Lower lobe of right lung (tissue), 2 donors: Measurements from ENCODE around the gene UBN2. TPM values are rescaled to one million over a fixed set of nuclear protein-coding genes. Genes with fewer than 3 reads are reported as not detected.
"Not testable (repeated sequence)": the region's sequence is repeated elsewhere in the genome, so short reads cannot be mapped to it uniquely, and the experiment has no call there.

Experiments used
- ATAC-seq, 2 donors: fragments of 200-7000 bp; cut with Tn5 transposase; one replicate each; pipeline ENCODE4 v1.9.1; 2020 to 2022; ENCODE audit warnings: mild to moderate bottlenecking in 2 of 2, moderate library complexity in 2 of 2
- DNase-seq: peaks from one replicate; pipeline ENCODE4 v3.0.0-alpha.2; 2020
- H3K27ac ChIP-seq: fragments of 200-600 bp; one replicate; pipeline ENCODE4 v1.8.0; 2022
- H3K27me3 ChIP-seq: fragments of 200-600 bp; one replicate; pipeline ENCODE4 v1.8.0; 2022; ENCODE audit warnings: low read depth
- H3K36me3 ChIP-seq: fragments of 200-600 bp; one replicate; pipeline ENCODE4 v1.8.0; 2022; ENCODE audit warnings: mild to moderate bottlenecking
- H3K4me1 ChIP-seq: fragments of 200-600 bp; one replicate; pipeline ENCODE4 v1.8.0; 2022
- H3K4me3 ChIP-seq: fragments of 200-600 bp; one replicate; pipeline ENCODE4 v1.8.0; 2022; ENCODE audit warnings: mild to moderate bottlenecking
- H3K9me3 ChIP-seq: fragments of 200-600 bp; one replicate; pipeline ENCODE4 v1.8.0; 2022
- intact Hi-C: fragments of 100-400 bp; cut with DNase I; formaldehyde crosslinking; loops from one replicate; pipeline ENCODE4 v1.11.0; 2022
- total RNA-seq: library from RNA; stranded (reverse); fragmentation: NEBNext Ultra II Directional; extraction: Animal tissue kit (Norgen Biotek cat#: 25700); gene quantifications from one replicate; pipeline ENCODE4 v1.2.1, GENCODE V29; 2021
- TF ChIP-seq, protein P1 (sequence below): fragments of 200-600 bp; IDR thresholded peaks from one replicate; pipeline ENCODE4 v1.8.0; 2022; ENCODE audit warnings: antibody characterized with exemption, mild to moderate bottlenecking
- donor health status: DM: no; HTN: yes; CAD: no; lungs with severe emphysema.

UBN2 gene
- total RNA-seq, 1 donor from 2014 or later: 23.4 TPM

DNA sequence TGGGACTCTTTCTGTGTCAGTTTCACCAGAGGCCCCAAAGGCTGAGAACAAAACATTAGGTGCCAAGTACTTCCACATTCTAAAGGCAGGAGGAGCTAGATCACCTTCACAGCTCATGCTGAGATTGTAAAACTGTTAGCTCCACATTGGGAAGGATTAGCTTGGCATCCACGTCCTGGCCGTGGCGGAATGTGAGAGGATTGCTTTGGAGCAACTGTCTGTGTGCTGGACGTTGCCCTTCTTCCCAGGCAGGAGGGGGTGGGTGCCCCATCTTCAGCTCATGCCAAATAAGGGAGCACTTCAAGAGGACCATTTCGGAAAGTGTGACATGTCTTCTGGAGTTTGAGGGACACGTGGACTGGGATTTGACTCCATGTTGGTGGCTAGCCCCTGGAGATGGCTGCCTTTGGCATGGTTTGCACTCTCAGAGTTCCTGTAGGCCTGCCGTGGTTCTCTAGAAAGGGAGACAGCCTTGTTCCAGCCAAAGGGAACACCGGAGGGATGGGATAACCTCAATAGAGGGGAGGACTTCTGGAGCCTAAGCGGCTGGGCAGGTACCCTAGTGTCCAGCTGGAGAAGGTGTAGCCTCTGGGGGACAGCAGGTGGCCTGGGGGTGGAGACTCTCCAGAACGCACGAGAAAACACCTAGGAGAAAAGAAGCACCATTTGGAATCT lies 90.2 kb downstream of the UBN2 start:
- DNase-seq (no peak), ATAC-seq (no peak)
- Histone ChIP-seq H3K4me1 (no peaks in the 10 kb centered on the region), H3K4me3 (no peak overlapping the region), H3K9me3 (no peaks in the 10 kb centered on the region), H3K27me3 (no peaks in the 10 kb centered on the region), H3K36me3 (no peaks in the 10 kb centered on the region), H3K27ac (no peak overlapping the region)
- TF ChIP-seq, protein P1, sequence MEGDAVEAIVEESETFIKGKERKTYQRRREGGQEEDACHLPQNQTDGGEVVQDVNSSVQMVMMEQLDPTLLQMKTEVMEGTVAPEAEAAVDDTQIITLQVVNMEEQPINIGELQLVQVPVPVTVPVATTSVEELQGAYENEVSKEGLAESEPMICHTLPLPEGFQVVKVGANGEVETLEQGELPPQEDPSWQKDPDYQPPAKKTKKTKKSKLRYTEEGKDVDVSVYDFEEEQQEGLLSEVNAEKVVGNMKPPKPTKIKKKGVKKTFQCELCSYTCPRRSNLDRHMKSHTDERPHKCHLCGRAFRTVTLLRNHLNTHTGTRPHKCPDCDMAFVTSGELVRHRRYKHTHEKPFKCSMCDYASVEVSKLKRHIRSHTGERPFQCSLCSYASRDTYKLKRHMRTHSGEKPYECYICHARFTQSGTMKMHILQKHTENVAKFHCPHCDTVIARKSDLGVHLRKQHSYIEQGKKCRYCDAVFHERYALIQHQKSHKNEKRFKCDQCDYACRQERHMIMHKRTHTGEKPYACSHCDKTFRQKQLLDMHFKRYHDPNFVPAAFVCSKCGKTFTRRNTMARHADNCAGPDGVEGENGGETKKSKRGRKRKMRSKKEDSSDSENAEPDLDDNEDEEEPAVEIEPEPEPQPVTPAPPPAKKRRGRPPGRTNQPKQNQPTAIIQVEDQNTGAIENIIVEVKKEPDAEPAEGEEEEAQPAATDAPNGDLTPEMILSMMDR: no peak
- intact Hi-C loops: no loop called here

DNA sequence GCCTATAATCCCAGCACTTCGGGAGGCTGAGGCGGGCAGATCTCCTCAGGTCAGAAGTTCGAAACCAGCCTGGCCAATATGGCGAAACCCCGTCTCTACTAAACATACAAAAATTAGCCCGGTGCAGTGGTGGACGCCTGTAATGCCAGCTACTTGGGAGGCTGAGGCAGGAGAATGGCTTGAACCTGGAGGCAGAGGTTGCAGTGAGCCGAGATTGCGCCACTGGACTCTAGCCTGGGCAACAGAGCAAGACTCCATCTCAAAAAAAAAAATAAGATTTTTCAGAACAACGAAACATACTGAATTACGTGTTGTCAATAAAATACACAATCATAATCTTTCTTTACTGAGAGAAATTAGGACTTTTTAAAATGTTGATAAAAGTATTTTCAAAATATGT lies 93.7 kb downstream of the UBN2 start:
- H3K27me3 ChIP-seq, intact Hi-C loops, H3K9me3 ChIP-seq, ATAC-seq, H3K36me3 ChIP-seq, DNase-seq, H3K4me1 ChIP-seq, H3K4me3 ChIP-seq, H3K27ac ChIP-seq: not testable (repeated sequence)

DNA sequence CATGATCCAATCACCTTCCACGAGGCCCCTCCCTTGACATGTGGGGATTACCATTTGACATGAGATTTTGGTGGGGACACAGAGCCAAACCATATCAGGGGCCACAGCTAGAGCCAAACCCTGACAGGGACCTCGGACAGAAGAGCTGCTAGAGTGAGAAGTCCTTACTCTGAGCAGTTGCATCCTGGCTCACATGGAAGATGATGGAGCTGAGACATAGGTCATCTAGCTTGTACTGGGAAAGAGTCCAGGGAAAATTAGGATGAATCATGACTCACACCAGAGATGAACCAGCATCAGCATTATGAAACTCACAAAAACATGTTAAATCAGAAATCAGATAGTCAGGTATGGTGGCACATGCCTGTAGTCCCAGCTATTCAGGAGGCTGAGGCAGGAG lies 97.3 kb downstream of the UBN2 start:
- H3K4me1 ChIP-seq: no peaks in the 10 kb centered on the region
- ATAC-seq (no peak), DNase-seq (no peak)
- TF ChIP-seq, protein P1: no peak
- no peak overlapping the region for H3K27ac ChIP-seq
- H3K4me3 ChIP-seq: no peak overlapping the region
- no peaks in the 10 kb centered on the region for H3K9me3 ChIP-seq
- intact Hi-C loops: no loop called here
- no peaks in the 10 kb centered on the region for H3K36me3 ChIP-seq
- H3K27me3 ChIP-seq: no peaks in the 10 kb centered on the region

DNA sequence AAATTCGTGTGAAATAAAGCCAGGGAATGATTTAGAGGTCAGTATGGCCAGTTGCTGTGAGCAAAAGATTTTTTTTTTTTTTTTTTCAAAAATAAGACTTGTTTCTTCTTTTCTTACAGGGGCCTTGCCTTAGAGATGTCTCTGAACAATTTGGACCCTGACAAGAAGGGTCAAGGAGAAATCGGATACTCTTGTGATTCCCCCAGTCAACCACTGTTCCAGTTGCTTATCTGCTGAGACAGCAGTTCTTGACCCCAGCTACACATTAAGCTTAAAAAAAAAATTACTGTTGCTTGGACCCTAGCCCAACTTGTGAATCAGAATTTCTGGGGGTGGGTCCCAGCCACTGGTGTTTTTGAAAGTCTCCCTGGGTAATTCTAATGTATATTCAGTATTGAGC lies 98.1 kb downstream of the UBN2 start:
- Histone ChIP-seq H3K27me3 (no peaks in the 10 kb centered on the region), H3K36me3 (no peaks in the 10 kb centered on the region), H3K4me1 (no peaks in the 10 kb centered on the region), H3K27ac (no peak overlapping the region), H3K4me3 (no peak overlapping the region), H3K9me3 (no peaks in the 10 kb centered on the region)
- no peak for DNase-seq
- ATAC-seq: no peak
- intact Hi-C loops: no loop called here
- TF ChIP-seq, protein P1: no peak

DNA sequence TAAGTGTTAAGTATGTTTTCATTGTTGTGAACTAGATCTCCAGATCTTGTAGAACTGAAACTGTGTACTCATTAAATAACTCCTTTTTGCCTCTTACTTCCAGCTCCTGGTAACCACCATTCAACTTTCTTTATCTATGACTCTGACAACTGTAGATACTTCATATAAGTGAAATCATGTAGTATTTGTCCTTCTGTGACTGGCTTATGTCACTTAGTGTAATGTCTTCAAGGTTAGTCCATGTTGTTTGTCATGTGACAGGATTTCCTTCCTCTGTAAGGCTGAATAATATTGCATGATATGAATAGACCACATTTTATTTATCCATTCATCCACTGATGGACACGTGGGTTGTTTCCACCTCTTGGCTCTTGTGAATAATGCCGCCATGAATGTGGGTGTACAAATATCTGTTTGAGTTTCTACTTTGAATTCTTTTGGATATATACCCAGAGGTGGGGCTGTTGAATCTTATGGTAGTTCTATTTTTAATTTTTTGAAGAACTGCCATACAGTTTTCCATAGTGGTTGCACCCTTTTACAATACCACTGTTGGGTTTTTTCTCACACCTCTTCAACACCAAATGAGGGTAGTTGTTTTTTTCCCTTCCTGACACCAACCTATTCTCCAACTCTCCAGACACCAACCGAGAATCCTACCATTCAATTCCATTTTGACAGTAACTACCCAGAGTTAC lies 99.4 kb downstream of the UBN2 start:
- Histone ChIP-seq H3K36me3 (no peaks in the 10 kb centered on the region), H3K4me3 (no peak overlapping the region), H3K9me3 (no peaks in the 10 kb centered on the region), H3K27ac (no peak overlapping the region), H3K4me1 (no peaks in the 10 kb centered on the region), H3K27me3 (no peaks in the 10 kb centered on the region)
- DNase-seq (no peak), ATAC-seq (no peak)
- intact Hi-C loops: no loop called here
- TF ChIP-seq, protein P1: no peak

DNA sequence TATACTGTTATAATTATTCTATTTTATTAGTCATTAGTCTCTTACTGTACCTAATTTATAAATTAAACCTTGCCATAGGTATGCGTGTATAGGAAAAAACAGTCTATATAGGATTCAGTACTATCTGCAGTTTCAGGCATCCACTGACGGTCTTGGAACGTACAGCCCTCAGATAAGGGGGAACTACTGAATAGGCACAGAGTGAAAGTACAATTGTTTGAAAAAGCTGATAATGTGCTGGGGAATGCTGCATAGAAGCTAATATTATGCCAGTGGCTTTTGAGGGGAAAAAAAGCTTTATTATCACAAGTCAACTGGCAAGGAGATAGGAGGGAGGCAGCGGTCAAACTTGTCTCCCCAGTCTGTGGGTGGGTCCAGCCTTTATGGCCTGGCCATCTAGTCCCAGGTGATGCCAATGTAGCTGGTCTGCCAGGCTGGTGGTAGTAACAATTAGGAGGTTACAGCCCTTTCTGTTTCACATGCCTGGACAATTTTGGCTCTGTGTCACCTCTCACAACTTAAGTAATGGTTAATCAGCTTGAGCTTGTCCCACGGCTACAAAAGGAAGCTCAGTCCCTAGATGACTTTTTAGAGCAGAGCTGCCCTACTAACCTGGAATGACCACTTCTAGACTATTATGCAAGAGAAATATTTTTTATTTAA lies 101.8 kb downstream of the UBN2 start:
- no peak for DNase-seq
- intact Hi-C loops: no loop called here
- H3K27ac ChIP-seq: no peak overlapping the region
- ATAC-seq: no peak
- no peaks in the 10 kb centered on the region for H3K36me3 ChIP-seq
- H3K4me3 ChIP-seq: no peak overlapping the region
- TF ChIP-seq, protein P1: no peak
- no peaks in the 10 kb centered on the region for H3K9me3 ChIP-seq
- no peaks in the 10 kb centered on the region for H3K27me3 ChIP-seq
- no peaks in the 10 kb centered on the region for H3K4me1 ChIP-seq

DNA sequence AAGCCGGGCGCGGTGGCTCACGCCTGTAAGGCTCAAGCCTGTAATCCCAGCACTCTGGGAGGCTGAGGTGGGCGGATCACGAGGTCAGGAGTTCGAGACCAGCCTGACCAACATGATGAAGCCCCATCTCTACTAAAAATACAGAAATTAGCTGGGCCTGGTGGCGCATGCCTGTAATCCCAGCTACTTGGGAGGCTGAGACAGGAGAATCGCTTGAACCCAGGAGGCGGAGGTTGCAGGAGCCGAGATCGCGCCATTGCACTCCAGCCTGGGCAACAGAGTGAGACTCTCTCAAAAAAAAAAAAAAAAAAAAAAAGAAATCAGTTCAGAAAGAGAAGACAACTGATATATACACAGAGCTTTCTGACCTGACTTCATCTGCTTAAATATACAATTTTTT lies 102.4 kb downstream of the UBN2 start:
- H3K9me3 ChIP-seq, H3K27ac ChIP-seq, ATAC-seq, H3K4me1 ChIP-seq, H3K36me3 ChIP-seq, H3K27me3 ChIP-seq, intact Hi-C loops, DNase-seq, H3K4me3 ChIP-seq: not testable (repeated sequence)
